Measurements from ENCODE around the gene GSK3A.
A peak's percentile ranks its signal among the peaks of the same experiment; 100 is the strongest.

The GSK3A gene

DNA sequence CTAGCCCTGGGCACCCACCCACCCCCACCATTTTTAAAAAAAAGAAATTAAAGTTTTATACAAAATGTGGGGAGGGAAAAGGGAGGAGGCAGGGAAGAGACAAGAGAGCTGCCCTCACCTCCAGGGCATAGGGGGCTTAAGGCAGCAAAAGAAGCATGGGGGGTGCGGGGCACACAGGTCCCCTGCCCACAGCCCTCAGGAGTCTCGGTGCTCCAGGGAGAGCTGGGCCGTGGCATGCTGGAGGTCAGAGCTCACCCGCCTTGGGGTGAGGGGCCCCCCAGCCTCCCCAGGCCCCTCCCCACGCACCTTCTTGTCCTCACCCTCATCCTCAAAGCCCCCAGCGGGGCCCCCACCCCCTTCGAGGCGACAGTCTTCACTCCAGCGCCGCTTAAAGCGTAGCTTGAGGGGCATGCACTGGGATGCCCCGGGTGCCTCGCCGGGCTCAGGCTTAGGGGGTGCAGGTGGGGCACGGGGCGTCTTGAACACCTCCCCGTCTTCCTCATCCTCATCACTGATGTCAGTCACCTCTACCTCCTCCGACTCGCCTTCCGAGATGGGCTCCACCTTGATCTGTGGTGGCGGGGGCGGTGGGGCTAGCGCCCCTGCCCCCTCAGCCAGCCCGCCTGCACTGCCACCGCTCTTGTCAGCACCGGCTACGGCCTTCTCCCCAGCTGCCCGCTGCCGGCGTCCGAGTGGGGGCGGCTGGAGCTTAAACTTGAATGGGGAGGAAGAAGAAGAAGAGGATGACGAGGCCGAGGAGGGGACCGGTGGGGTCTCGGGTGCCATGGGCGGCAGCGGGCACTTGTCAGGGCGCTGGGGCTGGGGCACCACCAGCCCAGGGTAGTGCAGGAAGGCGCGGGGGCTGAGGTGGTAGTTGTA is 6.1 kb upstream of the GSK3A start:
- DNase-seq (ENCODE audit: low read depth) = no peak

- no peak for DNase-seq (ENCODE audit: low read depth)
These were observed 5.3 kb upstream of the GSK3A start for GRCh38 chr19:42247640-42248199.

GRCh38 chr19:42246922-42247639 is 4.7 kb upstream of the GSK3A start:
- DNase-seq (ENCODE audit: low read depth) = no peak

DNA sequence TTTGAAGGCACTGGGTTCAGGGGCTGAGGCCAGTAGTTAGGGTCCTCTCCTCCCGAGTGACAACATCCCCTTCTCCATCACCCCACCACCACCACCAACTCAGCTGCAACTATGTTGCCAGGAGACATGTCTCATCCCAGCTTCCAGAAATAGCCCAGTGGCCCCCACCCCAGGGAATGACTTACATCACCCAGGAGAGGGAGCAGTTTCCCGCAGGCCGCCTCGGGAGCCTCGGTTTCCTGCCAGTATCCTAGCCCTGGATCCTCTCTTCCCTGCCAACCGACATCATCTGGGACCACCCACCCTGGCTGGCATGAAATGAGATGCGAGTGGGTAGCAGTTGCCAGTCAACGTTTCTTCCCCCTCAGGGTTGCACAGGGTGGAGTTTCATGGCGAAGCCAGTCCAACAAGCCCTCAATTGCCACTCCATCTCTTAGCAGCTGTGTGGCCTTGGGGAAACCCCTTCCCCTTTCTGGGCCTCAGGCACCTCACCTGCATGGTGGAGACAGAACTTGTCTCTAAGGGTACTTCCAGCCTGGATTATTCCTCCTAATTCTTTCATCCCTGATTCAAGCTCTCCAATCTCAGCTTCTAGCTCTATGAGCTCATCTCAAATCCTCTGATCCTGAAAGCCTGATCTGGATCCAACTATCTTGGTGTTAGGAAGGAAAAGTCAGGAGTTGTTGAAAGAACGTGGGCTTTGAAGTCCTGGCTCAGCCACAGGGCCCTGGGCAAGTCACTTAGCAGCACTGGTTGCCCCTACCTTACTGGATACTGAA is 3.9 kb upstream of the GSK3A start:
- no peak for DNase-seq (ENCODE audit: low read depth)

- no peak for DNase-seq (ENCODE audit: low read depth)
These were observed 2.8 kb upstream of the GSK3A start for GRCh38 chr19:42245231-42245630.

DNA sequence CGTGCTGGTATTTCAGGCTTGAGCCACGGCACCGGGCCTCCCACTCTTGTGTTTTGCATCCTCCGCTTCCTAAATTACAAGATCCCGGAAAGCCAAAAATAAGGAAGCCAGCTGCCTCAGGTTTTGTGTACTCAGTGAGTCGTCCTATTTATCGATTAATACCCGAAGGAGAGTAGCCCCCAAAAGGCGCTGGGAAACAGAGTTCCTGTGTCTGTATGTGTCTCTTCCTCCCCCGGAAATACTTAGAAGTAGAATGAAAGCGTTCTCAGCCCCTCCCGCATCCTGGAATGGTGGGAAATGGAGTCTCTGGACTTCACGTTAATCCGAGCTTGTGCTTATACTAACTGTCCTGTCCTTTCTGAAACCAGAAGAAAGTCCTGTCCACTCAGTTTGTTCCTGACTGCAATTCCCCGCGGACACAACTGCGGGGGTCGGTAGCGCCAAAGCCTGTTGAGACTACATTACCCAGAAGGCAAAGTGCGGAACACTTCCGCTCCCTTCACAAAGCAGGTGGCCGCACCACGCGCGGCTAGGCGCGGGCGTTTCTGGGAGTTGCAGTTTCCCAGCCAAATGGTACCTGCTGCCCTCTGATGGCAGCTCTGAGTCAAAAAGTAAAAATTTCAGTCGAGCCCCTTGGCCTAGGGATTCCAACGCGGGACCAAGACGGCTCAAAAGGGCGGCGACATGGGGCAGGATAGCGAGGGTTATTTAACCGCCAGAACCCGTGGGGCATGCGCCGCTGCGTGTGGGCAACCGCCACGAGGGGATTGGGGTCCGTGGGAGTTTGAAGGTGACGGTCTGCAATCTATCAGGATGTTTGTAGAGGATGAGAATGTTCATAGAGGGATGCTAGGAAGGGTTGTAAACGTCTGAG is 2.2 kb upstream of the GSK3A start:
- DNase-seq (ENCODE audit: low read depth) = peak; percentile 88

- DNase-seq (ENCODE audit: low read depth) = no peak
These were observed 312 bp downstream of the GSK3A start for GRCh38 chr19:42242069-42242511.

- DNase-seq (ENCODE audit: low read depth) = no peak
These were observed 1.1 kb downstream of the GSK3A start for GRCh38 chr19:42241279-42241678.

DNA sequence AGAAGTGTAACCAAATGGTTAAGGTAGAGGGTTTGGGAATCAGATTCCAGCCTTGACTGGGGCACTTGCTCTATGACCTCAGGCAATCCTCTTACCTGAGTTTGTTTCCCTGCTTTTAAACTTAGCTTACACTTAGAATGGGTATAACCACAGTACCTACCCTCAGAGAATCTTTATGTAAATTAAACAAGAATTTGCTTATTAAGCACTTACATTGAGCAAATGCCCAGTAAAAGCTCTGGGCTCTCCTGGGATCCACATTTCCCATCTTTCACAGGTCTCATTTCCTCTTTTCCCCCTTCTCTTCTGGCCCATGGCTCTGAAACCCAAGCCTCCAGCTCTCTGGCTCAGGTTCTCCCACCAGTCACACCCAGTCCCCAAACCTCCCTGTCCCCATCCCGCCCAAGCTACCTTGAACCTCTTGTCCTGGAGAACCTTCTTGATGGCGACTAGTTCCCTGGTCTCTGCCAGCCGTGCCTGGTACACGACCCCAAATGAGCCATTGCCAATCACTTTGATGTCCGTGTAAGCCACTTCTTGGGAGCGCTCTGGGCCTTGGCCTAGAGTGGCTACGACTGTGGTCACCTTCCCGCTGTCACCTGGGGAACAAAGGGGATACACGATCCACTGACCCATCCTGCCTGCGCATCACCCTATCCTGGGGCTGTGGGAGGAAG is 2.7 kb downstream of the GSK3A start:
- DNase-seq (ENCODE audit: low read depth) = no peak

GRCh38 chr19:42235181-42235580 is 7.2 kb downstream of the GSK3A start:
- DNase-seq (ENCODE audit: low read depth) = no peak

- no peak for DNase-seq (ENCODE audit: low read depth)
These were observed 8.0 kb downstream of the GSK3A start for GRCh38 chr19:42234364-42234763.

DNA sequence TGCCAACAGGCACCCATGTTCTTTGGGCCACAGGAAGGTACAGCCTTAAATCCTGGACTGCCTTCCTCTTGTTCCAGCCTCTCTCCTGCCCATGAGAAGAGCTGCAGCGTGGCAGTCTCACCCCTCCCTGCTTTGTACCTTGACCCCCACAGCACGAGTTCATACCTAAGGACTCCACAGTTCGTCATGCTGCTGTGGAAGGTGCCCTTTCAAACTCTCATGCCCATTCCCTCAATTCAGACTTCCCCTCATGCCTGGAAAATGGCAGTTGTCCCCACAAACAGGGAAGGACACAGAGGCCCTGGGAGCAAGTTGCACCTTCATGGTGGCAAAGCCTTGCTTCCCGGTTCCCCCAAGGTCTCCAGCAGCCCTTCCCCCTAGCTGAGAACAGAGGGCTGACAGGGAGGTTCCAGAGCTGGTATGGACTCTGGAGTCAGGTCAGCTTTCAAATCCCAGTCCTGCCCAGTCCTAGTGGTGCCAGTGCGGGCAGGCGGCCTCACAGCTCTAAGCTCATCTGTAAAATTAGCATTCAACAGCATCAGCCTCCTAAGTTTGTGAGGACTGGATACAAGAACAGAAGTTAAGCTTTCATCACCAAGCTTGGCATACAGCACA is 8.6 kb downstream of the GSK3A start:
- DNase-seq (ENCODE audit: low read depth) = no peak

DNA sequence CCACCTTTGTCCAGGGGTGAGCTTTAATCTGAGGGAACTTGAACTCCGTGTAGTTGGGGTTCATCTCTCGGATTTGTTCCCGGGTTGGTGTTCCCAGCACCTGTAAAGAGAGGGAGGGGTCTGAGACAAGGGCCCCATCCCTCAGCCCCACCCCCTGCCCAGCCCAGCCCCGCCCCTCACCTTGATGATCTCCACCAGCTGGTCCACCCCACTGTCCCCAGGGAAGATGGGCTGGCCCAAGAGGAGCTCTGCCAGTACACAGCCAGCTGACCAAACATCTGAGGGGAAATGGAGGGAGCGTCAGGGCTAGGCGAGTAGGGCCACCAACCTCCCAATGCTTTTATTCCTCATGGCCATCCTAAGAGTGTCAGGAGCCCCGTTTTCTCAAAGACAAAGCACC is 9.3 kb downstream of the GSK3A start:
- no peak for DNase-seq (ENCODE audit: low read depth)

- no peak for DNase-seq (ENCODE audit: low read depth)
These were observed 10.0 kb downstream of the GSK3A start for GRCh38 chr19:42232435-42232834.

- DNase-seq (ENCODE audit: low read depth) = no peak
These were observed 11.8 kb downstream of the GSK3A start for GRCh38 chr19:42230571-42230970.

DNA sequence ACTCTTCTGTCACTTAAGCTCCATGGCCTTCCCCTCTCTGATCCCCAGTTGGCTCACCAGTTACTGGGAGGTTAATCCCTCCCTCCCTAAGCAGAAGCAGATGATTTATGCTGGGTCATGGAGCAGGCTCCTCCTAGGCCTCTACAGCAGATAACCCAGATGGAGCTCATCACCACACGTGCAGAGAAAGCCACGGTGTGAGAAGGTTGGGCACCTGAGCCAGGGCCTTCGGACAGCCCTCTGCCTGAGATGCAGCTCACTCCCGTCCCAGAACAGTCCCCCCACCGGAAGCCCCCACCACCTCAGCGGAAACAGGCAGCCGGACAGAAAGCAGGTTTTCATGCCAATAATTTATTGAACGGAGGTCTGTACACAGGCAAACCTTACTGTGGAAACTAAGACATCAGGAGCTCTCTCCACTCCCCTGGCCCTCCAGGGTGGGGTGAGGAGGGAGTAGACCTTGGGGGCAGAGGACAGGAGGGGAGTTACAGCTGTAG is 12.5 kb downstream of the GSK3A start:
- no peak for DNase-seq (ENCODE audit: low read depth)

GRCh38 chr19:42229301-42229854 is 13.0 kb downstream of the GSK3A start:
- DNase-seq (ENCODE audit: low read depth) = no peak

DNA sequence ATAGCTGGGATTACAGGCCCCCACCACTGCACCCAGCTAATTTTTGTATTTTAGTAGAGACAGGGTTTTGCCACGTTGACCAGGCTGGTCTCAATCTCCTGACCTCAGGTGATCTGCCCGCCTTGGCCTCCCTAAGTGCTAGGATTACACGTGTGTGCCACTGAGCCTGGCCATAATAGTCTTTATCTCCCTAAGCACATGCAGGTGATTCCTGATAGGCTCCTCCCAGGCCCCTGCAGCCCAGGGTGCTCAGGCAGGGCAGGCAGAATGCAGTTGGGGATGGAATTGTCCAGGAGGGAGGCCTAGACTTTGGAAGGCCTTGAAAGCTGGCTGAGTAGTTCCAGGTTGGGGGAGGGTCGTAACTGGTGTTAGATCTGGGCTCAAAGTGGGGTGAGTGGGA is 13.8 kb downstream of the GSK3A start:
- DNase-seq (ENCODE audit: low read depth) = no peak

GRCh38 chr19:42226886-42227285 is 15.5 kb downstream of the GSK3A start:
- no peak for DNase-seq (ENCODE audit: low read depth)
